Measurements from ENCODE around the gene CHRM2. TPM values are rescaled to one million over a fixed set of nuclear protein-coding genes. Genes with fewer than 3 reads are reported as not detected.

Gene CHRM2
- total RNA-seq, 1 experiment from 2014 or later, result not detected

- DNase-seq (ENCODE audit: extremely low read depth, low read depth), result no peak
Measured at GRCh38 chr7:136956232-136956631, 87.8 kb downstream of the CHRM2 start.

- DNase-seq (ENCODE audit: extremely low read depth, low read depth), result no peak
Measured at GRCh38 chr7:136956671-136957070, 88.2 kb downstream of the CHRM2 start.

GRCh38 chr7:136957391-136957790 is 88.9 kb downstream of the CHRM2 start:
- no peak for DNase-seq (ENCODE audit: extremely low read depth, low read depth)

GRCh38 chr7:136958016-136958415 is 89.6 kb downstream of the CHRM2 start:
- DNase-seq (ENCODE audit: extremely low read depth, low read depth), result no peak

GRCh38 chr7:136964347-136964746 is 95.9 kb downstream of the CHRM2 start:
- DNase-seq (ENCODE audit: extremely low read depth, low read depth), result no peak

- DNase-seq (ENCODE audit: extremely low read depth, low read depth), result no peak
Measured at GRCh38 chr7:136966825-136967224, 98.4 kb downstream of the CHRM2 start.

GRCh38 chr7:136969761-136970160 is 101.3 kb downstream of the CHRM2 start:
- DNase-seq (ENCODE audit: extremely low read depth, low read depth), result no peak

- DNase-seq (ENCODE audit: extremely low read depth, low read depth), result no peak
Measured at GRCh38 chr7:136971776-136972175, 103.3 kb downstream of the CHRM2 start.

GRCh38 chr7:136976504-136977251 is 108.2 kb downstream of the CHRM2 start:
- DNase-seq (ENCODE audit: extremely low read depth, low read depth), result no peak

- DNase-seq (ENCODE audit: extremely low read depth, low read depth), result no peak
Measured at GRCh38 chr7:136993377-136993776, 124.9 kb downstream of the CHRM2 start.

GRCh38 chr7:136997735-136998134 is 129.3 kb downstream of the CHRM2 start:
- no peak for DNase-seq (ENCODE audit: extremely low read depth, low read depth)

- DNase-seq (ENCODE audit: extremely low read depth, low read depth), result no peak
Measured at GRCh38 chr7:136998495-136998894, 130.0 kb downstream of the CHRM2 start.

GRCh38 chr7:137000621-137001020 is 132.2 kb downstream of the CHRM2 start:
- DNase-seq (ENCODE audit: extremely low read depth, low read depth), result no peak

GRCh38 chr7:137001041-137001440 is 132.6 kb downstream of the CHRM2 start:
- no peak for DNase-seq (ENCODE audit: extremely low read depth, low read depth)

GRCh38 chr7:137001478-137001877 is 133.0 kb downstream of the CHRM2 start:
- no peak for DNase-seq (ENCODE audit: extremely low read depth, low read depth)

- no peak for DNase-seq (ENCODE audit: extremely low read depth, low read depth)
Measured at GRCh38 chr7:137003086-137003485, 134.6 kb downstream of the CHRM2 start.

- no peak for DNase-seq (ENCODE audit: extremely low read depth, low read depth)
Measured at GRCh38 chr7:137003566-137003965, 135.1 kb downstream of the CHRM2 start.

GRCh38 chr7:137005873-137006272 is 137.4 kb downstream of the CHRM2 start:
- no peak for DNase-seq (ENCODE audit: extremely low read depth, low read depth)

GRCh38 chr7:137006293-137006692 is 137.8 kb downstream of the CHRM2 start:
- no peak for DNase-seq (ENCODE audit: extremely low read depth, low read depth)

GRCh38 chr7:137007001-137007694 is 138.7 kb downstream of the CHRM2 start:
- no peak for DNase-seq (ENCODE audit: extremely low read depth, low read depth)

- DNase-seq (ENCODE audit: extremely low read depth, low read depth), result no peak
Measured at GRCh38 chr7:137009404-137009803, 141.0 kb downstream of the CHRM2 start.

- DNase-seq (ENCODE audit: extremely low read depth, low read depth), result no peak
Measured at GRCh38 chr7:137015015-137015414, 146.6 kb downstream of the CHRM2 start.
